ENCODE data around the gene EDEM1.

The EDEM1 gene

GRCh38 chr3:5218815-5219214, 31.3 kb downstream of the EDEM1 start:
- Histone ChIP-seq H3K9me3 (ENCODE audit: control insufficient read depth, low read length) (no peaks in the 10 kb centered on the region), H3K27ac (no peak overlapping the region), H3K4me1 (no peaks in the 10 kb centered on the region), H3K27me3 (ENCODE audit: control insufficient read depth, insufficient read depth, low read length) (no peaks in the 10 kb centered on the region), H3K4me2 (ENCODE audit: low read length) (no peak overlapping the region), H3K36me3 (ENCODE audit: control insufficient read depth, insufficient read depth, low read length) (no peaks in the 10 kb centered on the region), H3K79me2 (no peaks in the 10 kb centered on the region), H3K9ac (no peak overlapping the region), H3K4me3 (ENCODE audit: low read depth, low read length) (no peak overlapping the region), H2AFZ (no peak overlapping the region)
- TF ChIP-seq CTCF (IDR thresholded peaks at IDR 0.05) = no peak

DNA sequence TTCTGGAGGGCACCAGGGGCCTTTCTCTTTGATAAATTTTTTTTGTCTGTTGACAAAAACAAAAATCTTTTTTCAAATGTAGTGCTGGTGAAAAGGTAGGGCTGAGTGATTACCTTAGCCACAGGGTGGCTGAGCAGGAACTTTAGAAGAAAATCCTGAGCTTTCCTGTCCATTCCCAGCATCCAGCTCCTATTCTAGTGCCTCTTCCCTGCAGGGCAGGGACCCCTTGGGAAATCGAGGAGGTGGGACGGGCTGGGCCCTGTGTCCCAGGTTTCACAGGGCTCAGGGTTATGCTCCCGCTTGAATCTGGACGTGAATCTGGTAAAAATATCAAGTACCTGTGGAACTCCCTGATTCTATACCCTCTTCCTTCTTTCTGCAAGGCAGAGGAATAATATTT, 31.7 kb downstream of the EDEM1 start:
- no peak for TF ChIP-seq CTCF (IDR thresholded peaks at IDR 0.05)
- Histone ChIP-seq H3K9me3 (ENCODE audit: control insufficient read depth, low read length) (no peaks in the 10 kb centered on the region), H3K27ac (no peak overlapping the region), H3K79me2 (no peaks in the 10 kb centered on the region), H3K4me1 (no peaks in the 10 kb centered on the region), H3K9ac (no peak overlapping the region), H3K4me3 (ENCODE audit: low read depth, low read length) (no peak overlapping the region), H3K27me3 (ENCODE audit: control insufficient read depth, insufficient read depth, low read length) (no peaks in the 10 kb centered on the region), H3K4me2 (ENCODE audit: low read length) (no peak overlapping the region), H3K36me3 (ENCODE audit: control insufficient read depth, insufficient read depth, low read length) (no peaks in the 10 kb centered on the region), H2AFZ (no peak overlapping the region)

DNA sequence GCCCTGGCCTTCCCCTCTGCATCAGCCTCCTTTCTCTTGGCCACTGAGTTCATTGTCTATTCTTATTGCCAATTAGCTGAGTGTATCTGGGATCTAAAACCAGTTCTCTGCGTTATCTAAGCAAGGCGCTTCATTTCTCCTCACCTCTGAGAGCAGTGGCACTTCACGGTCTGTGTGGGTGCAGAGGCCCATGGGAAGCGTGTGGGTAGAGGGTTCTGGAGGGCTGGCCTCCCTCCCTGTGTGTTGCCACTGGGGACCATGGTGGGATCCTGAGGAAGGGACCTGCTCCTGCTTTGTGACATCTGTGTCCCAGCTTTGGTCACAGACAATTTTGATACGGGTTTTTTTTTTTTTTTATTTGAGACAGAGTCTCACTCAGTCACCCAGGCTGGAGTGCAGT, 32.7 kb downstream of the EDEM1 start:
- H3K4me1 ChIP-seq = no peaks in the 10 kb centered on the region
- no peak overlapping the region for H3K27ac ChIP-seq
- H3K36me3 ChIP-seq (ENCODE audit: control insufficient read depth, insufficient read depth, low read length) = no peaks in the 10 kb centered on the region

DNA sequence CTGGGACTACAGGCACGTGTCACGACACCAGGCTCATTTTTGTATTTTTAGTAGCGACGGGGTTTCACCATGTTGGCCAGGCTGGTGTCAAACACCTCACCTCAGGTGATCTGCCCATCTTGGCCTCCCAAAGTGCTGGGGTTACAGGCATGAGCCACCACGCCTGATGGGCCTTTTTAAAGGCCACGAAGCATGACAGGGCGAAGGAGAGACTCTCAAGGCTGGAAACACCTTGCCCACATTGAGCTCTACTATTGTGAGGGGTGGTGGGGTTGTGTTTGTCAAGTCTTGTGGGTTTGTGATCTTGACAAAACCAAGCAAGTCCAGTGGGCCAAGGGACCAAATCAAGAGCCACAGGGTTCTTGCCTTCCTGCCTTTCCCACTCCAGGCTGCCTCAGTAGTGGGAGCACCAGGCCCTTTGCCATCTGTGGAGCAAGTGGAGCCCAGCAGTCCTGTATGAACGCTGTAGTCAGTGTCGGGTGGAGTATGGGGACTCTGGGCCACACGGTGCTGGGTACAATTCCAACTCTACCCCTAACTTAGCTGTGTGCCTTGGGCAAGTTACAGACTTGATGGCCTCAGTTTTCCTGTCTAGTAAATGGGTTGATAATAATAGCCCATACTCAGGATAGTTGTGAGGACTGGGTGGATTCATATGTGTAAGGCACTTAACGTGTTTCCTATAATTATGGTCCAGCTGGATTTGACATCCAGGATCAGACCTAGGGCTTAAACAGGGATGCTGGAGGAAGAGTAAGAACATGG, 33.3 kb downstream of the EDEM1 start:
- no peaks in the 10 kb centered on the region for H3K36me3 ChIP-seq (ENCODE audit: control insufficient read depth, insufficient read depth, low read length)
- no peak overlapping the region for H3K4me3 ChIP-seq (ENCODE audit: low read depth, low read length)
- no peak overlapping the region for H3K4me2 ChIP-seq (ENCODE audit: low read length)
- no peak overlapping the region for H2AFZ ChIP-seq
- H3K27ac ChIP-seq = no peak overlapping the region
- no peak overlapping the region for H3K9ac ChIP-seq
- H3K9me3 ChIP-seq (ENCODE audit: control insufficient read depth, low read length) = no peaks in the 10 kb centered on the region
- no peaks in the 10 kb centered on the region for H3K4me1 ChIP-seq
- H3K79me2 ChIP-seq = no peaks in the 10 kb centered on the region
- no peaks in the 10 kb centered on the region for H3K27me3 ChIP-seq (ENCODE audit: control insufficient read depth, insufficient read depth, low read length)
- no peak for TF ChIP-seq CTCF (IDR thresholded peaks at IDR 0.05)

More for the DNA sequence above, 32.7 kb downstream of the EDEM1 start:
- H3K79me2 ChIP-seq = no peaks in the 10 kb centered on the region
- no peaks in the 10 kb centered on the region for H3K9me3 ChIP-seq (ENCODE audit: control insufficient read depth, low read length)
- H3K27me3 ChIP-seq (ENCODE audit: control insufficient read depth, insufficient read depth, low read length) = no peaks in the 10 kb centered on the region
- no peak overlapping the region for H2AFZ ChIP-seq
- TF ChIP-seq CTCF (IDR thresholded peaks at IDR 0.05) = no peak
- no peak overlapping the region for H3K4me2 ChIP-seq (ENCODE audit: low read length)
- H3K9ac ChIP-seq = no peak overlapping the region
- no peak overlapping the region for H3K4me3 ChIP-seq (ENCODE audit: low read depth, low read length)

GRCh38 chr3:5221701-5222100, 34.2 kb downstream of the EDEM1 start:
- Histone ChIP-seq H2AFZ (no peak overlapping the region), H3K27me3 (ENCODE audit: control insufficient read depth, insufficient read depth, low read length) (no peaks in the 10 kb centered on the region), H3K4me1 (no peaks in the 10 kb centered on the region), H3K9ac (no peak overlapping the region), H3K9me3 (ENCODE audit: control insufficient read depth, low read length) (no peaks in the 10 kb centered on the region), H3K27ac (no peak overlapping the region), H3K4me3 (ENCODE audit: low read depth, low read length) (no peak overlapping the region), H3K4me2 (ENCODE audit: low read length) (no peak overlapping the region), H3K79me2 (no peaks in the 10 kb centered on the region), H3K36me3 (ENCODE audit: control insufficient read depth, insufficient read depth, low read length) (no peaks in the 10 kb centered on the region)
- TF ChIP-seq CTCF (IDR thresholded peaks at IDR 0.05) = no peak

Data from parathyroid adenoma (tissue), 2 donors.